ENCODE data around the gene NADSYN1.
A peak's percentile ranks its signal among the peaks of the same experiment; 100 is the strongest.

Gene NADSYN1

GRCh38 chr11:71453037-71453917 is at the start of gene NADSYN1:
TSS of gene NADSYN1 (plus strand) at chr11:71453203. CDS start at chr11:71453297, 94 bp downstream.
- H3K4me3 ChIP-seq (ENCODE audit: low read length): peak within 1 kb of the TSS; percentile 91
- DNase-seq (ENCODE audit: low read depth): peak; percentile 66
- TF ChIP-seq, protein P1, sequence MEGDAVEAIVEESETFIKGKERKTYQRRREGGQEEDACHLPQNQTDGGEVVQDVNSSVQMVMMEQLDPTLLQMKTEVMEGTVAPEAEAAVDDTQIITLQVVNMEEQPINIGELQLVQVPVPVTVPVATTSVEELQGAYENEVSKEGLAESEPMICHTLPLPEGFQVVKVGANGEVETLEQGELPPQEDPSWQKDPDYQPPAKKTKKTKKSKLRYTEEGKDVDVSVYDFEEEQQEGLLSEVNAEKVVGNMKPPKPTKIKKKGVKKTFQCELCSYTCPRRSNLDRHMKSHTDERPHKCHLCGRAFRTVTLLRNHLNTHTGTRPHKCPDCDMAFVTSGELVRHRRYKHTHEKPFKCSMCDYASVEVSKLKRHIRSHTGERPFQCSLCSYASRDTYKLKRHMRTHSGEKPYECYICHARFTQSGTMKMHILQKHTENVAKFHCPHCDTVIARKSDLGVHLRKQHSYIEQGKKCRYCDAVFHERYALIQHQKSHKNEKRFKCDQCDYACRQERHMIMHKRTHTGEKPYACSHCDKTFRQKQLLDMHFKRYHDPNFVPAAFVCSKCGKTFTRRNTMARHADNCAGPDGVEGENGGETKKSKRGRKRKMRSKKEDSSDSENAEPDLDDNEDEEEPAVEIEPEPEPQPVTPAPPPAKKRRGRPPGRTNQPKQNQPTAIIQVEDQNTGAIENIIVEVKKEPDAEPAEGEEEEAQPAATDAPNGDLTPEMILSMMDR (conservative IDR thresholded peaks at IDR 0.05; ENCODE audit: low read depth, low read length): no peak

- H3K4me3 ChIP-seq (ENCODE audit: low read length): no peak overlapping the region
- no peak for DNase-seq (ENCODE audit: low read depth)
- TF ChIP-seq, protein P1 (conservative IDR thresholded peaks at IDR 0.05; ENCODE audit: low read depth, low read length): no peak
Measured at GRCh38 chr11:71404209-71404608, 48.8 kb upstream of the NADSYN1 start.

DNA sequence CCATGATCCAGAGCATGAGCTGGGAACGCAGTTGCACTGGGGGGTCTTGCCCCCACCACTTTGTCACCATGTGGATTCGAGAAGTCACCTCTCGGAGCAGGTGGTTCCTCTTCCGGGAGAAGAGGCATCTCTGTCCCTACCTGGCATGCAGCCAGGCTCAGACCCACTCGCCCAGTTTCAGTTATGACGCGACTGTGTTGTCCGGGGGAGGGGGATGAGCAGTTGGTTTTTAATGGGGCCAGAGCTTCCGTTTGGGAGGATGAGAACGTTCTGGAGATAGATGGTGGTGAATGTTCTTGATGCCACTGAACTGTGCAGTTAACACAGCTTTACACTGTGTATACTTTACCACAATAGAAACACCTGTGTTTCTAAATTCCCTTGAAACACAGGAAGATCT is 46.3 kb upstream of the NADSYN1 start:
- TF ChIP-seq, protein P1 (conservative IDR thresholded peaks at IDR 0.05; ENCODE audit: low read depth, low read length): no peak

GRCh38 chr11:71407356-71407755 is 45.6 kb upstream of the NADSYN1 start:
- TF ChIP-seq, protein P1 (conservative IDR thresholded peaks at IDR 0.05; ENCODE audit: low read depth, low read length): no peak
- no peak overlapping the region for H3K4me3 ChIP-seq (ENCODE audit: low read length)
- no peak for DNase-seq (ENCODE audit: low read depth)

More for the DNA sequence above, 46.3 kb upstream of the NADSYN1 start:
- DNase-seq (ENCODE audit: low read depth): no peak
- H3K4me3 ChIP-seq (ENCODE audit: low read length): no peak overlapping the region

GRCh38 chr11:71408826-71409225 is 44.2 kb upstream of the NADSYN1 start:
- DNase-seq (ENCODE audit: low read depth): no peak
- TF ChIP-seq, protein P1 (conservative IDR thresholded peaks at IDR 0.05; ENCODE audit: low read depth, low read length): no peak
- H3K4me3 ChIP-seq (ENCODE audit: low read length): no peak overlapping the region

GRCh38 chr11:71410363-71410966 is 42.5 kb upstream of the NADSYN1 start:
- TF ChIP-seq, protein P1 (conservative IDR thresholded peaks at IDR 0.05; ENCODE audit: low read depth, low read length): no peak
- DNase-seq (ENCODE audit: low read depth): no peak
- no peak overlapping the region for H3K4me3 ChIP-seq (ENCODE audit: low read length)

Measured in retinal pigment epithelial cell (primary cell).